ENCODE data around the gene CCDC40.

- TF ChIP-seq CTCF (conservative IDR thresholded peaks at IDR 0.05 in 1 of 2, IDR thresholded peaks at IDR 0.05 in 1 of 2; ENCODE audit: extremely low read depth in 1 of 2, insufficient read depth in 1 of 2, low read depth in 1 of 2, low read length in 2 of 2) (no peak), EZH2 (IDR thresholded peaks at IDR 0.05; ENCODE audit: borderline replicate concordance, low read length) (no peak)
Observed at GRCh38 chr17:80000981-80001775, 35.3 kb upstream of the CCDC40 start.
